ENCODE measurements around the gene CCT3.
A peak's percentile ranks its signal among the peaks of the same experiment; 100 is the strongest.

GRCh38 chr1:156356875-156357534 is 18.9 kb upstream of the CCT3 start:
- TF ChIP-seq POLR2A (IDR thresholded peaks at IDR 0.05) (no peak), CTCF (IDR thresholded peaks at IDR 0.05) (peak in 4 of 5 experiments; percentile 12 to 37 (median 22)), EP300 (IDR thresholded peaks at IDR 0.05) (no peak)

All from tibial nerve (tissue), 4 donors.